HCT116 (cell line): ENCODE measurements around the gene TRIM63. TPM values are rescaled to one million over a fixed set of nuclear protein-coding genes. Genes with fewer than 3 reads are reported as not detected.

ENCODE experiments used
- ATAC-seq: fragments of 200-7000 bp; cut with Tn5 transposase; 2 replicates; pipeline ENCODE4 v1.9.1; 2020; ENCODE audit warnings: mild to moderate bottlenecking, moderate library complexity
- BruUV-seq: library from RNA; stranded (reverse); fragments of 400-500 nt; replicated peaks from 2 replicates; lab custom pipeline; 2021; lab: Mats Ljungman, UMichigan
- CTCF ChIA-PET: fragments of 300-600 bp; sonication (Branson Sonifier 250); formaldehyde crosslinking; loops from one replicate; lab custom pipeline; 2021; ENCODE audit warnings: antibody characterized with exemption; lab: Charles Lee
- POLR2A ChIA-PET: fragments of 300-600, 350-600 bp; sonication (Branson Sonifier 250); formaldehyde crosslinking; loops from one replicate; lab custom pipeline; 2021; ENCODE audit warnings: antibody characterized with exemption; lab: Charles Lee
- RAD21 ChIA-PET, 2 experiments: fragments of 300-600 bp; sonication (Branson Sonifier 250); formaldehyde crosslinking; loops; one replicate each; lab custom pipeline; 2023; ENCODE audit warnings: low total read pairs in 2 of 2; ENCODE audit not compliant: uncharacterized antibody in 2 of 2, unreplicated experiment in 2 of 2, low non-redundant PET in 1 of 2; lab: Charles Lee
- DNase-seq: peaks from one replicate; pipeline ENCODE4 v3.0.0-alpha.2; 2010; ENCODE audit warnings: low read depth, low spot score
- H2AFZ ChIP-seq: fragments of 200-600 bp; shearing (Covaris generic), sonication (generic); 2 replicates; pipeline ENCODE4 v1.6.1; 2017; ENCODE audit warnings: low read depth, mixed run types, mixed read lengths, antibody characterized with exemption, low read length; ENCODE audit not compliant: poor library complexity, severe bottlenecking
- H3K27ac ChIP-seq: 2 replicates; pipeline ENCODE4 v1.5.1; 2012; ENCODE audit warnings: low read depth, low read length
- H3K27me3 ChIP-seq: fragments of 200-600 bp; sonication (generic); 2 replicates; pipeline ENCODE4 v1.6.1; 2016; ENCODE audit warnings: mixed run types, low read length, mixed read lengths; ENCODE audit not compliant: insufficient read depth
- H3K36me3 ChIP-seq, 2 experiments: fragments of 200-500 bp in 1 of 2; fragments of 200-600 bp in 1 of 2; sonication (Bioruptor generic) in 1 of 2; sonication (generic) in 1 of 2; 2 replicates each; pipeline versions ENCODE4 v1.5.1 to v1.6.1; 2014 to 2016; ENCODE audit warnings: low read length in 2 of 2, inconsistent platforms in 1 of 2, mixed read lengths in 1 of 2, mixed run types in 1 of 2; ENCODE audit not compliant: insufficient read depth in 2 of 2, control insufficient read depth in 1 of 2
- H3K4me1 ChIP-seq, 2 experiments: fragments of 200-600 bp in 1 of 2; sonication (generic) in 1 of 2; 2 replicates each; pipeline versions ENCODE4 v1.5.1 to v1.6.1; 2012 to 2017; ENCODE audit warnings: low read length in 2 of 2, inconsistent platforms in 1 of 2, mild to moderate bottlenecking in 1 of 2, mixed read lengths in 1 of 2, mixed run types in 1 of 2, moderate library complexity in 1 of 2; ENCODE audit not compliant: insufficient read depth in 2 of 2, control insufficient read depth in 1 of 2
- H3K4me2 ChIP-seq: fragments of 200-600 bp; sonication (generic); 2 replicates; pipeline ENCODE4 v1.6.1; 2017; ENCODE audit warnings: mixed run types, low read length, mixed read lengths
- H3K4me3 ChIP-seq, 2 experiments: fragments of 200-600 bp in 1 of 2; sonication (generic) in 1 of 2; replicated peaks in 1 of 2; 2 replicates each; pipeline ENCODE4 v1.5.1; 2011 to 2016; ENCODE audit warnings: low read length in 2 of 2, control low read depth in 1 of 2, low read depth in 1 of 2, mild to moderate bottlenecking in 1 of 2, mixed read lengths in 1 of 2, mixed run types in 1 of 2
- H3K79me2 ChIP-seq: fragments of 200-600 bp; sonication (generic); 2 replicates; pipeline ENCODE4 v1.6.1; 2017; ENCODE audit warnings: mild to moderate bottlenecking, mixed run types, low read length, moderate library complexity, mixed read lengths; ENCODE audit not compliant: insufficient read depth
- H3K9ac ChIP-seq: fragments of 200-600 bp; sonication (generic); 2 replicates; pipeline ENCODE4 v1.6.1; 2016; ENCODE audit warnings: low read length, mixed read lengths
- H3K9me2 ChIP-seq: fragments of 200-600 bp; sonication (generic), shearing (Covaris generic); 2 replicates; pipeline ENCODE4 v1.6.1; 2017; ENCODE audit warnings: mixed run types, mild to moderate bottlenecking, moderate library complexity; ENCODE audit not compliant: insufficient read depth
- H3K9me3 ChIP-seq, 2 experiments: fragments of 200-500 bp in 1 of 2; fragments of 200-600 bp in 1 of 2; sonication (Bioruptor generic) in 1 of 2; sonication (generic) in 1 of 2; 2 replicates each; pipeline ENCODE4 v1.6.1; 2014 to 2017; ENCODE audit warnings: low read length in 2 of 2, mixed read lengths in 2 of 2, inconsistent platforms in 1 of 2, low read depth in 1 of 2, mild to moderate bottlenecking in 1 of 2, mixed run types in 1 of 2, moderate library complexity in 1 of 2; ENCODE audit not compliant: control insufficient read depth in 1 of 2, insufficient read depth in 1 of 2
- H4K20me1 ChIP-seq: fragments of 200-600 bp; sonication (generic), shearing (Covaris generic); 2 replicates; pipeline ENCODE4 v1.6.1; 2017; ENCODE audit warnings: mixed run types, mild to moderate bottlenecking, moderate library complexity; ENCODE audit not compliant: insufficient read depth
- CBX3 ChIP-seq: IDR thresholded peaks from 2 replicates; pipeline ENCODE4 v1.6.1; 2012; ENCODE audit warnings: low read depth
- CEBPB ChIP-seq: IDR thresholded peaks from 2 replicates; pipeline ENCODE4 v1.6.1; 2012; ENCODE audit warnings: low read depth
- CTCF ChIP-seq, 3 experiments: fragments of 200-600 bp in 1 of 3; sonication (generic) in 1 of 3; IDR thresholded peaks in 2 of 3; conservative IDR thresholded peaks in 1 of 3; 2 replicates each; pipeline ENCODE4 v1.5.1; 2012 to 2017; ENCODE audit warnings: low read depth in 2 of 3, low read length in 2 of 3, antibody characterized with exemption in 1 of 3, borderline replicate concordance in 1 of 3, control low read depth in 1 of 3, mild to moderate bottlenecking in 1 of 3, mixed read lengths in 1 of 3, mixed run types in 1 of 3, moderate library complexity in 1 of 3; ENCODE audit not compliant: insufficient read depth in 1 of 3
- EGR1 ChIP-seq: IDR thresholded peaks from 2 replicates; pipeline ENCODE4 v1.6.1; 2012; ENCODE audit warnings: low read depth
- ELF1 ChIP-seq: IDR thresholded peaks from 2 replicates; pipeline ENCODE4 v1.6.1; 2012; ENCODE audit warnings: low read depth, borderline replicate concordance
- EZH2 ChIP-seq: fragments of 200-600 bp; sonication (generic); IDR thresholded peaks from 2 replicates; pipeline ENCODE4 v1.6.1; 2017; ENCODE audit warnings: antibody characterized with exemption, mixed run types
- EZH2phosphoT487 ChIP-seq: fragments of 200-600 bp; IDR thresholded peaks from 2 replicates; pipeline ENCODE4 v1.6.1; 2018; ENCODE audit warnings: antibody characterized with exemption, borderline replicate concordance
- FOSL1 ChIP-seq: IDR thresholded peaks from 2 replicates; pipeline ENCODE4 v1.6.1; 2012; ENCODE audit warnings: low read depth
- JUND ChIP-seq: IDR thresholded peaks from 2 replicates; pipeline ENCODE4 v1.6.1; 2012
- MAX ChIP-seq: IDR thresholded peaks from 2 replicates; pipeline ENCODE4 v1.6.1; 2012
- POLR2A ChIP-seq: IDR thresholded peaks from 2 replicates; pipeline ENCODE4 v1.7.0; 2011; ENCODE audit warnings: borderline replicate concordance; ENCODE audit not compliant: insufficient read depth, insufficient read length; ENCODE audit errors: extremely low read depth
- POLR2AphosphoS5 ChIP-seq: IDR thresholded peaks from 2 replicates; pipeline ENCODE4 v1.6.1; 2011; ENCODE audit warnings: mild to moderate bottlenecking, low read depth, low read length, moderate library complexity
- RAD21 ChIP-seq: IDR thresholded peaks from 2 replicates; pipeline ENCODE4 v1.6.1; 2012; ENCODE audit warnings: low read depth, mild to moderate bottlenecking
- SIN3A ChIP-seq: IDR thresholded peaks from 2 replicates; pipeline ENCODE4 v1.6.1; 2012; ENCODE audit warnings: low read depth
- SP1 ChIP-seq: IDR thresholded peaks from 2 replicates; pipeline ENCODE4 v1.6.1; 2012; ENCODE audit warnings: low read depth
- SRF ChIP-seq: IDR thresholded peaks from 2 replicates; pipeline ENCODE4 v1.6.1; 2012; ENCODE audit warnings: low read depth
- TCF7L2 ChIP-seq: IDR thresholded peaks from 2 replicates; pipeline ENCODE4 v1.7.0; 2011; ENCODE audit warnings: borderline replicate concordance, inconsistent platforms; ENCODE audit not compliant: insufficient read depth, insufficient read length; ENCODE audit errors: extremely low read depth
- ZFX ChIP-seq: fragments of 450-650 bp; IDR thresholded peaks from 2 replicates; pipeline ENCODE4 v1.6.1; 2017
- ZNF274 ChIP-seq: fragments of 200-500 bp; sonication (Bioruptor generic); IDR thresholded peaks from 2 replicates; pipeline ENCODE4 v1.6.1; 2014; ENCODE audit warnings: mild to moderate bottlenecking, low read depth, low read length, inconsistent platforms
- intact Hi-C: fragments of 100-400 bp; cut with micrococcal nuclease; formaldehyde crosslinking; loops from 2 replicates; pipeline ENCODE4 v1.10.0; 2022
- total RNA-seq: library from RNA; stranded (reverse); gene quantifications from one replicate; pipeline ENCODE4 v1.2.1, GENCODE V29; 2021; ENCODE audit not compliant: unreplicated experiment
- TF ChIP-seq, protein P1 (sequence below): IDR thresholded peaks from 2 replicates; pipeline ENCODE4 v1.6.1; 2012

TRIM63 gene
- total RNA-seq, 1 experiment from 2014 or later = not detected

GRCh38 chr1:26006710-26007109 lies 60.7 kb downstream of the TRIM63 start:
- Histone ChIP-seq H3K27me3 (no peaks in the 10 kb centered on the region), H3K27ac (no peak overlapping the region), H3K4me1 (peaks cover 0 to 3% of the 10 kb centered on the region in 2 experiments; a peak in 2 of 4 replicates)
- DNase-seq = no peak
- TF ChIP-seq ELF1 (no peak), POLR2A (no peak)
- TF ChIP-seq, all 23 proteins: peak for 0
- no peak overlapping the region for H3K9ac ChIP-seq
- ChIA-PET RAD21 (no interaction called here), POLR2A (no interaction called here), CTCF (no interaction called here)
- ATAC-seq = no peak
- H3K9me2 ChIP-seq = no peaks in the 10 kb centered on the region
- H3K9me3 ChIP-seq = no peaks in the 10 kb centered on the region
- H3K4me2 ChIP-seq = no peak overlapping the region
- no peaks in the 10 kb centered on the region for H4K20me1 ChIP-seq
- no peaks in the 10 kb centered on the region for H3K79me2 ChIP-seq
- H3K4me3 ChIP-seq = no peak overlapping the region
- H2AFZ ChIP-seq = no peak overlapping the region
- no TSS peak for BruUV-seq
- intact Hi-C loops = no loop called here
- H3K36me3 ChIP-seq = no peaks in the 10 kb centered on the region

- Histone ChIP-seq H4K20me1 (no peaks in the 10 kb centered on the region), H3K9me3 (no peaks in the 10 kb centered on the region), H3K79me2 (no peaks in the 10 kb centered on the region), H3K27me3 (no peaks in the 10 kb centered on the region), H3K4me2 (no peak overlapping the region), H3K4me3 (no peak overlapping the region), H3K36me3 (no peaks in the 10 kb centered on the region), H3K4me1 (peaks cover 0 to 3% of the 10 kb centered on the region in 2 experiments; a peak in 1 of 4 replicates), H3K9ac (no peak overlapping the region), H3K9me2 (no peaks in the 10 kb centered on the region), H3K27ac (no peak overlapping the region), H2AFZ (no peak overlapping the region)
- TF ChIP-seq SIN3A = no peak
- no peak for TF ChIP-seq TCF7L2
- TF ChIP-seq SP1 = no peak
- no peak for TF ChIP-seq CTCF (IDR thresholded peaks at IDR 0.05 in 2 of 3, conservative IDR thresholded peaks at IDR 0.05 in 1 of 3; ENCODE audit: borderline replicate concordance in 1 of 3, insufficient read depth in 1 of 3, low read depth in 2 of 3, low read length in 2 of 3)
- TF ChIP-seq, protein P1, sequence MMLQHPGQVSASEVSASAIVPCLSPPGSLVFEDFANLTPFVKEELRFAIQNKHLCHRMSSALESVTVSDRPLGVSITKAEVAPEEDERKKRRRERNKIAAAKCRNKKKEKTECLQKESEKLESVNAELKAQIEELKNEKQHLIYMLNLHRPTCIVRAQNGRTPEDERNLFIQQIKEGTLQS = no peak
- no peak for TF ChIP-seq FOSL1
- no peak for TF ChIP-seq SRF
- TF ChIP-seq EZH2 = no peak
- no peak for TF ChIP-seq ZNF274
- TF ChIP-seq CEBPB = no peak
- TF ChIP-seq JUND = no peak
- no peak for TF ChIP-seq POLR2AphosphoS5
- TF ChIP-seq MAX = no peak
- TF ChIP-seq ZFX = no peak
- TF ChIP-seq EZH2phosphoT487 = no peak
- TF ChIP-seq CBX3 = no peak
- TF ChIP-seq ELF1 = no peak
- no peak for TF ChIP-seq RAD21
- no peak for TF ChIP-seq EGR1
- TF ChIP-seq POLR2A = no peak
- ATAC-seq = no peak
- no TSS peak for BruUV-seq
- ChIA-PET CTCF (no interaction called here), POLR2A (no interaction called here), RAD21 (no interaction called here)
- no peak for DNase-seq
- intact Hi-C loops = no loop called here
These were observed 61.9 kb downstream of the TRIM63 start for GRCh38 chr1:26005434-26006105.
